ENCODE results near the gene LZTFL1. TPM values are rescaled to one million over a fixed set of nuclear protein-coding genes. Genes with fewer than 3 reads are reported as not detected.

Gene LZTFL1
- total RNA-seq, 1 experiment from 2014 or later, result 9.1 TPM

GRCh38 chr3:45868213-45868612, 26.3 kb upstream of the LZTFL1 start:
- CTCF ChIA-PET, result interaction anchor here (1.0 kb wide), 1 partner anchor 107 kb away, joined by 3 read pairs; no protein-coding TSS in a partner anchor
- H3K4me3 Mint-ChIP-seq, result no peak overlapping the region
- no peak for DNase-seq (ENCODE audit: low spot score)
- no peaks in the 10 kb centered on the region; the same call in 1 of the 2 replicates for H3K36me3 Mint-ChIP-seq
- ATAC-seq, result no peak
- TF ChIP-seq IRF1 (CRISPR knock-in tag; IDR thresholded peaks at IDR 0.05), result no peak
- no peak for TF ChIP-seq JAZF1 (CRISPR knock-in tag; IDR thresholded peaks at IDR 0.05)
- no peak overlapping the region for H3K27ac Mint-ChIP-seq
- POLR2A ChIA-PET, result no interaction called here
- H3K9me3 Mint-ChIP-seq, result peaks cover 9% of the 10 kb centered on the region
- H3K4me1 Mint-ChIP-seq, result peaks cover 13% of the 10 kb centered on the region
- H3K27me3 Mint-ChIP-seq (ENCODE audit: low read depth), result peaks cover 17% of the 10 kb centered on the region

GRCh38 chr3:45865563-45865962, 23.6 kb upstream of the LZTFL1 start:
- Mint-ChIP-seq H3K9me3 (peaks cover 15% of the 10 kb centered on the region), H3K27me3 (ENCODE audit: low read depth) (peaks cover 24% of the 10 kb centered on the region), H3K27ac (no peak overlapping the region), H3K36me3 (no peaks in the 10 kb centered on the region; the same call in 1 of the 2 replicates), H3K4me3 (no peak overlapping the region), H3K4me1 (no peaks in the 10 kb centered on the region)
- ChIA-PET POLR2A (no interaction called here), CTCF (no interaction called here)
- no peak for DNase-seq (ENCODE audit: low spot score)
- ATAC-seq, result no peak
- TF ChIP-seq ZNF121 (CRISPR knock-in tag; IDR thresholded peaks at IDR 0.05), result no peak
- TF ChIP-seq ZSCAN18 (CRISPR knock-in tag; IDR thresholded peaks at IDR 0.05), result no peak
- TF ChIP-seq SOX15 (CRISPR knock-in tag; IDR thresholded peaks at IDR 0.05), result no peak
- no peak for TF ChIP-seq ZNF232 (CRISPR knock-in tag; IDR thresholded peaks at IDR 0.05)
- no peak for TF ChIP-seq ZNF396 (CRISPR knock-in tag; IDR thresholded peaks at IDR 0.05; ENCODE audit: borderline replicate concordance)
- TF ChIP-seq ZMAT4 (CRISPR knock-in tag; IDR thresholded peaks at IDR 0.05), result no peak
- TF ChIP-seq SMAD4 (CRISPR knock-in tag; IDR thresholded peaks at IDR 0.05), result no peak
- TF ChIP-seq TEAD4 (CRISPR knock-in tag; IDR thresholded peaks at IDR 0.05), result no peak
- TF ChIP-seq ZNF671 (CRISPR knock-in tag; IDR thresholded peaks at IDR 0.05), result no peak
- no peak for TF ChIP-seq HMGXB4 (CRISPR knock-in tag; IDR thresholded peaks at IDR 0.05)
- no peak for TF ChIP-seq OVOL2 (CRISPR knock-in tag; IDR thresholded peaks at IDR 0.05; ENCODE audit: borderline replicate concordance)

- Mint-ChIP-seq H3K4me1 (no peaks in the 10 kb centered on the region), H3K4me3 (no peak overlapping the region), H3K27me3 (ENCODE audit: low read depth) (peaks cover 24% of the 10 kb centered on the region), H3K9me3 (peaks cover 15% of the 10 kb centered on the region), H3K36me3 (no peaks in the 10 kb centered on the region; the same call in 1 of the 2 replicates), H3K27ac (no peak overlapping the region)
- no peak for ATAC-seq
- CTCF ChIA-PET, result no interaction called here
- TF ChIP-seq OVOL2 (CRISPR knock-in tag; IDR thresholded peaks at IDR 0.05; ENCODE audit: borderline replicate concordance) (no peak), KAT7 (CRISPR knock-in tag; IDR thresholded peaks at IDR 0.05; ENCODE audit: borderline replicate concordance) (no peak), ZNF121 (CRISPR knock-in tag; IDR thresholded peaks at IDR 0.05) (no peak), HMGXB4 (CRISPR knock-in tag; IDR thresholded peaks at IDR 0.05) (no peak), FOXJ3 (CRISPR knock-in tag; IDR thresholded peaks at IDR 0.05; ENCODE audit: borderline replicate concordance) (no peak), RELA (CRISPR knock-in tag; IDR thresholded peaks at IDR 0.05; ENCODE audit: borderline replicate concordance) (no peak), SP1 (CRISPR knock-in tag; conservative IDR thresholded peaks at IDR 0.05) (no peak), NFATC4 (CRISPR knock-in tag; IDR thresholded peaks at IDR 0.05) (no peak), ZNF396 (CRISPR knock-in tag; IDR thresholded peaks at IDR 0.05; ENCODE audit: borderline replicate concordance) (no peak), ESRRA (CRISPR knock-in tag; IDR thresholded peaks at IDR 0.05; ENCODE audit: borderline replicate concordance) (no peak)
- POLR2A ChIA-PET, result no interaction called here
- DNase-seq (ENCODE audit: low spot score), result no peak
Measured at GRCh38 chr3:45864760-45865519, 23.0 kb upstream of the LZTFL1 start.

All from WTC11 (cell line).